GM12875 (cell line): ENCODE results near the gene ZNF618.

ENCODE experiments used
- H3K4me3 ChIP-seq: one replicate; pipeline ENCODE4 v1.5.1; 2011; ENCODE audit warnings: low read depth, low read length, control low read depth
- CTCF ChIP-seq: IDR thresholded peaks from 2 replicates; pipeline ENCODE4 v1.5.1; 2011; ENCODE audit warnings: low read depth, mild to moderate bottlenecking, control low read depth, inconsistent platforms, low read length, moderate library complexity, borderline replicate concordance; ENCODE audit not compliant: insufficient read depth

ZNF618 gene

GRCh38 chr9:114014044-114014443, 137.9 kb downstream of the ZNF618 start:
- no peak for TF ChIP-seq CTCF

GRCh38 chr9:114015607-114016006, 139.5 kb downstream of the ZNF618 start:
- H3K4me3 ChIP-seq: no peak overlapping the region
- TF ChIP-seq CTCF: no peak

More at GRCh38 chr9:114014044-114014443, 137.9 kb downstream of the ZNF618 start:
- no peak overlapping the region for H3K4me3 ChIP-seq

- TF ChIP-seq CTCF: no peak
Measured at GRCh38 chr9:114016101-114016500, 140.0 kb downstream of the ZNF618 start.

GRCh38 chr9:114016629-114017423, 140.7 kb downstream of the ZNF618 start:
- no peak overlapping the region for H3K4me3 ChIP-seq

More at GRCh38 chr9:114016101-114016500, 140.0 kb downstream of the ZNF618 start:
- H3K4me3 ChIP-seq: no peak overlapping the region

GRCh38 chr9:114017741-114018715, 141.9 kb downstream of the ZNF618 start:
- no peak for TF ChIP-seq CTCF
- H3K4me3 ChIP-seq: no peak overlapping the region

More at GRCh38 chr9:114016629-114017423, 140.7 kb downstream of the ZNF618 start:
- TF ChIP-seq CTCF: no peak

- no peak for TF ChIP-seq CTCF
Measured at GRCh38 chr9:114021578-114021977, 145.5 kb downstream of the ZNF618 start.

More at GRCh38 chr9:114021578-114021977, 145.5 kb downstream of the ZNF618 start:
- H3K4me3 ChIP-seq: no peak overlapping the region
